SKM-1 (cell line): Measurements from ENCODE around the gene MADD.

Source experiments
- DNase-seq: peaks from one replicate; lab custom pipeline; 2025; ENCODE audit not compliant: unreplicated experiment; lab: John Stamatoyannopoulos, UW

Gene MADD

GRCh38 chr11:47336595-47336994 lies 66.7 kb downstream of the MADD start:
- DNase-seq, result no peak

DNA sequence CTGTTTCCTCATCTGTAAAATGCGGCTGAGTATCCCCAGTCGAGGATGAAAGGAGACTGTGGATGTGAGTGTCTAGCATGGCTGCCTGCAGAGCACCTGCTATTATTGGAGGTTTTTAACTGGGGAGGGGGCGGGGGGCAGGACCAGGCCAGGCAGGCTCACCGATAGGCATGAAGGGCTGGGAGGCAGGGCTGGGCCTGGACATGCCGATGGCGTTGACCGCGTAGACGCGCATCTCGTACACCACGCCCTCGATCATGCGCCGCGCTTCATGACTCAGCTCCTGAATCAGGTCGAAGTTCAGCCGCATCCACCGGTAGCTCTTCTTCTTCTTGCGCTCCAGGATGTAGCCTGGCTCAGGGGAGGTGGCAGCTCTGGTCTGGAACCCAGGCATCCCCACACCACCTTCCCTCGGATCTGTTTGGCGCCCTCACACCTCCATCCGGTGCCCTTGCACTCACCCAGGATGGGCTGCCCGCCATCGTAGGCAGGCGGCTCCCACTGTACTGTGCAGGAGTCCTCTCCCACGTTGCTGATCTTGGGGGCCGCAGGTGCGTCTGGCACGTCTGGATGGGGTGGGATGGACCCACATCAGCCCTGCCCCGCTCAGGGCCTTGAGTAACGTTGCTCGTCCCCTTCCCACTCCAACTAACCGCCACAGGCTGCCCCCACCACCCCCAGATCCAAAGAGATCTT lies 67.4 kb downstream of the MADD start:
- DNase-seq, result no peak

DNA sequence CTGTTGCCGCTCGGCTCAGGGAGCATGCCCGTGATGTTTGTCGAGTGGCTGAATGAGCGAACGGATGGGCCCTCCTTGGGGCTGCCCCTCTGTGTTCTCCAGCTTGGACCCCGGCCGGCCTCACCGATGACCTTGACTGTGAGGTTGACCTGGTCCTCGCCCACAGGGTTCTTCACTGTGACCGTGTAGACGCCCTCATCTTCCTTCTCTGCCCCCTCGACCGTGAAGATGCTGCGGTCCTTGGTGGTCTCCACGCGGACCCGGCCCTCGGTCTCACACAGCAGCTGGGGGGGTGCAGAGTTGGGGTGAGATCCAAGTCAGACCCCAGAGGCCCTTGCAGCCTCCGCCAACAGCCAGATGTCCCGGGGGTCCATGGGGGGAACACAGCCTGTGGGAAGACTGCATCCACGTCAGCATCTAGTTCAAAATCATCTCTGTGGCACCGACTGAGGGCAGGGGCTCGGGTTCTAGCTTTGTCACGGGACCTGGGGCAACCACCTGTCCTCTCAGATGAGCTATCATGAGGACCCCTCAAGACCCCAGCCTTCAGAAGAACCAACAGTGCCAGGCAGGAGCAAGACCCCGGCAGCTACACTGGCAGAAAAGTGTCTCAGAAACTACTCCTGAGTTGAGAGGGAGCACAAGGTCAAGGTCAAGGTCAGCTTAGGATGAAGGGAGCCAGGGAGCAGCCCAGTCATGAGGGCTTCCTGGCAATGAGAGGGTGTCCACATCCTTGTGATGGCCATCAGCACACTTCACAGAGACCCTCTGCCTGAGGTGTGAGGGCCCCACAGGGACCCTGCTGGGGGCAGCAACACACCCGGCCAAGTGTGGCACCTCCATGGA lies 68.7 kb downstream of the MADD start:
- DNase-seq, result no peak

- DNase-seq, result no peak
These were observed 70.1 kb downstream of the MADD start for GRCh38 chr11:47340010-47340409.

DNA sequence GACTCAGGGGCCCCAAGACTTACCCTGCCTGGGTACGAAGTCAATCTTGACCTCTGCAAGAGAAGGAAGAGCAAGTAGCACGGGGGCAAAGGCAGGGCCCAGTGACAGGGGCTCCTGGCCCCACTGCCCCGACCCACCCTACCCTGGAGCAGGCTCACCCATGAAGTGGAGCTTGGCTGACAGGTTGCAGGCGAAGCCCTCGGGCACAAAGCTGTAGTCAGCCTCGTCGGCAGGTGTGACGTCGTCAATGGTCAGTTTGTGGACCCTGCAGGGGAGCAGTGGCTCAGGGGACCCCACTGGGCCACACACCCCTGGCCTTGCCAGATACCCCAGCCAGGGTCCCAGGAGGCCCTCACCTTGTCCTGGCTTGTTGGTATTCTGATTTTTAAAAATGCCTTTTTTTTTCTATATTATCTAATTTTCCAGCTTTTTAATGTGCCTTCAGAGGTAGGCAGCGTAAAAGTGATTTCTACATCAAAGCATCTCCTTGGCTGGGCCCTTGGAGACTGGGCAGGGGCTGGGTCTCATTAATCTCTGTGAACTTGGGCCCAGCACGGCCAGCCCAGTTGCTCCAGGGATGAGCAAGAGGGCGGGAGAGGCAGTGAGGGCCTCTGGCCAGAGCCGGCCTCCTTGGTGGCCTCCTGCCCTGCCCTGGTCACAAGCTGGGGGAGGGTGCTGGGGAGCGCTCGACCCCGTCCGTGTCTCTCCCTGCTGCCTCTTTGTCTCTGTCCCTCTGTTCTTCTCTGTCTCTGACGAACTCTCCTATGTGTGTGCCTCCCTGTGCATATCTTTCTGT lies 71.2 kb downstream of the MADD start:
- DNase-seq, result no peak

DNA sequence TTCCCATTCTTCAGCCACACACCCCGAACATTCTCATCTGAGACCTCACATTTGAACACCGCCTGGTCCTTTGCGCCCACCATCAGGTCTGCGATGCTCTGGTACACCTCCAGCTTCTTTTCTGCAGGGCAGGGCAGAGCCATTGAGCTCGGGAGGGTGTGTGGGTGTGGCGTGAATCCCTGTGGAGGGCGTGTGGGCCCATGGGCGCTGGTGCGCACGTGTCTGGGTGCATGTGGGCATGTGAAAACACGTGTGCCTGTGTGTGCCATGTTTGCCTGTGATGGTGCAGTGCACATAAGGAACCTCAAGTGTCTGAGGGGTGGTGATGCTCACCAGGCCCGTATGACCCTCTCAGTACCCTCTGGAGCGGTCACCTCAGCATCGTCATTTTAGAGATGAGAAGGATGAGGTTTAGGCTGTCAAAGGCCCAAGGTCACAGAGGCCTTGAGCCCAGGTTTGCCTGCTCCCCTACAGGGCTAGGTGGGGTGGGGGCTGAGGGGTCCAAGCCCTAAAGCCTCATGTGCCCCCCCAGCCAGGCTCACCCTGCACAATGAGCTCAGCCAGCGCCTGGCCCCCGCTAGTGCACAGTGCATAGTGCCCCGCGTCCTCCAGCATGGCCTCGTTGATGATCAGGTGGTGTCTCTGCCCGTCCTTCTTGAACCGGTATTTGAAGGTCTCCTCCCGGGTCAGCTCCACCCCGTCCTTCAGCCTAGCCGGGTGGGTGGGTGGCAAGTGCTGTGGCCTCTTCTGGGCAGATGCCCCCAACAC lies 72.3 kb downstream of the MADD start:
- DNase-seq, result no peak

GRCh38 chr11:47342854-47343253 lies 72.9 kb downstream of the MADD start:
- DNase-seq, result no peak

DNA sequence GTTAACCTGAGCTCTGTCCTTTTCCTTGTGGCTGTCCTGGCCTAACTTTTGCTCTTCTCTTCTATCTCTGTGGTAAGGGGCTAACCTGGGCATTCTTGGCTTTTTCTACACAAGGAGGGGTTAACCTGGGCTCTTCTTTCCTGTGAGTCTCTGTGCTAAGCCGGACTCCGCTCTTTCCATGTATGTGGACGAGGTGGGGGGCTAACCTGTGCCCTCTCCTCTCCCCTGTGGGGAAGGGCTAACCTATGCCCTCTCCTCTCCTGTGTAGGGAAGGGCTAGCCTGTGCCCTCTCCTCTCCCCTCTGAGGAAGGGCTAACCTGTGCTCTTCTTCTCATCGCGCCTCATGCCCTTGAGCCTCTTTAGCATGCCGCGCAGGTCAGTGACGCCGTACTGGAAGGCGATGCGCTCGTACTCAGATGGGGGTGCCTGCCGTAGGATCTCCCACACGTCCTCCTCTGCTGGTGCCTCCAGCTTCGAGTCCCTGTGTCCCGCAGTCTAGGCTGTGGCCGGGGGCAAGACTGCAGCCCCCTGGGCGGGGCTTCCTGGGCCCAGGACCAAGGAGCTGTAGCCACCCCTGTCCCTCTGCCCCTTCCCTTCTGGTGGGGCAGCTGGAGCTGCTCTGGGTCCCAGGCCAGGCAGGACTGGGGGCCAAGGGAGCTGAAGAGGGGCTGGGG lies 76.1 kb downstream of the MADD start:
- DNase-seq, result no peak

GRCh38 chr11:47347137-47347536 lies 77.2 kb downstream of the MADD start:
- no peak for DNase-seq

DNA sequence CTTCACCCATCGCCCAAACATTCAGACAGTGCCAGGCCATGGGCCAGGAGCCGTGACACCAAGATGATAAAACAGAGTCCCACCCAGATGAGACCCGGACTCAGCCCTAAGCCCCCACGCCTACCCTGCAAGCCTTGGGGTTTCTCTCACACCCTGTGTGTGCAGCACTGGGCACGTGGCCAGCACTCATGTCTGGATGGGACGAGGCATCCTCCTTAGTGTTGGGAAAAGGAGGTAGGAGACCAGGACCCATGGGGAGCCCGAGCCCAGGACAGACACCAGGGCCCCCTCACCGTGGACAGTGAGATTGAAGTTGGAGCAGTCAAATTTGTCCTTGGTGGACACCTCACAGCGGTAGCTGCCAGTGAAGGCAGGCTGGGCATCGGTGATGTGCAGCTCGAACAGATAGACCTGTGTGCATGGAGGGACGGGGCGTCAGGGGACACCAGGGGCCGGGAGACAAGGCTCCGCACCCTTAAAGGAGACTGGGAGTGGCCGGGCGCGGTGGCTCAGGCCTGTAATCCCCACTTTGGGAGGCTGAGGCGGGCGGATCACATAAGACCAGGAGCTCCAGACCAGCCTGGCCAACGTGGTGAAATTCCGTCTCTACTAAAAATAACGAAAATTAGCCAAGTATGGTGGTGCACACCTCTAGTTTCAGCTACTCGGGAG lies 78.3 kb downstream of the MADD start:
- no peak for DNase-seq

DNA sequence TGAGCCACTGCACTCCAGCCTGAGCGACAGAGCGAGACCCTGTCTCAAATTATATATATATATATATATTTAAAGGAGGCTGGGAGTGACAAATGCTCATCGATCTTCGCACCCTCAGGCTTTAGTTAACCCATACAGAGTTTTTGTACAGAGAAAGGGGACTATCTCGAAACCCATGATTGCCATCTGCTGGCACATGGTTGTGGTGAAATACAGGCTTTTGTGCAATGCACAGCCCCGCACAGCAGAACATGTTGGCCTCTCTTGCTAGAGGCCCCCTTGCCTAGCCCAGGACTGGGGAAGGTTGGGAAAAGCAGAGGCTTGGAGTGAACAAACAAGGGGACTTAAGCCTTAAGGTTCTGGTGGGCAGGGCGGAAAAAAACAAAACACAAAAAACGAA lies 78.9 kb downstream of the MADD start:
- DNase-seq, result peak; percentile 41

GRCh38 chr11:47349521-47350095 lies 79.7 kb downstream of the MADD start:
- DNase-seq, result no peak

GRCh38 chr11:47350315-47350714 lies 80.4 kb downstream of the MADD start:
- no peak for DNase-seq

DNA sequence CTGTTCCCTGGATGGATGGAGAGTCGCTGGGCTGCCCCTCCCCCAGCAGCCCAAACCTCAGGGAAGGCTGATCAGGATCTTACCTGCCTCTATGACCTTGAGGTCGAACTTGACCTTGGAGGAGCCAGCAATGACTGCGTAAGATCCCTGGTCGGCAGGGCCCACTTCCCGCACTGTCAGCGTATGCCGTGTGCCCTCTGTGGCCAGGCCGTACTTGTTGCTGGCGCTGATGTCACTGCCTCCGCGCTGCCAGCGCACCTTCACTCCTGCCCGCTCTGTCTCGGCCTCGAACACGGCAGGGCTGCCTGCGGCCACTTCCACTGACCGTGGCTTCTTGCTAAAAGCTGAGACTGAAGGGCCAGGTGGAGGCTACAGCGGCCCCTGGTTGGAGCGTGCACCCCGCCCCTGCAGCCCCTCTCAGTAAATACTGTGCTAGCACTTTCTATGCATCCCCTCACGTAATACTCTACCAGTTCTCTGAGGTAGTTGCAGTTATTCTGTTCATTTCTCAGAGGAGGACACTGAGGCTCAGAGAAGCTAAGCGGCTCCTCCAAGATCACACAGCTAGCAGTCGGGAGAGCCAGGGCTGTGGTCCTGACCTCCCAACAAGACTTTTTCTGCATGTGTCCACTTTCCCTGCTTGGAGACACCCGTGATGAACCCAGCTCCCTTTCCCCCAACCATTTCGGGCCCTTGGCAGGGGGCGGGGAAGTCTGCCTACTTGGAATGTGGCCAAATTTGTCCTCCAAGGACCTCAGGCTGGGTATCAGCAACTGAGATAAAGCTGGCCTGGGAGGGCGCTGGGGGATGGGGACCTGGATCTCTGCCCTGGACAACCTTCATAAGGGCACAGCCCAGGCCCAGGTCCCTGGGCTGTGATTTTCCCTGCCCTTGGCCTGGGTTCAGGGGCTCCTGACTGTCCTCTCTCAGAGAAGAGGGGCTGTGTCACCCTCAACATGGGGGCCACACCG lies 81.5 kb downstream of the MADD start:
- no peak for DNase-seq

GRCh38 chr11:47352556-47352955 lies 82.6 kb downstream of the MADD start, which contains the start of gene MYBPC3:
MYBPC3 (minus strand) TSS chr11:47352702; CDS start chr11:47352647, 55 bp downstream.
- no peak for DNase-seq

- no peak for DNase-seq
These were observed 84.2 kb downstream of the MADD start for GRCh38 chr11:47353978-47354774.

DNA sequence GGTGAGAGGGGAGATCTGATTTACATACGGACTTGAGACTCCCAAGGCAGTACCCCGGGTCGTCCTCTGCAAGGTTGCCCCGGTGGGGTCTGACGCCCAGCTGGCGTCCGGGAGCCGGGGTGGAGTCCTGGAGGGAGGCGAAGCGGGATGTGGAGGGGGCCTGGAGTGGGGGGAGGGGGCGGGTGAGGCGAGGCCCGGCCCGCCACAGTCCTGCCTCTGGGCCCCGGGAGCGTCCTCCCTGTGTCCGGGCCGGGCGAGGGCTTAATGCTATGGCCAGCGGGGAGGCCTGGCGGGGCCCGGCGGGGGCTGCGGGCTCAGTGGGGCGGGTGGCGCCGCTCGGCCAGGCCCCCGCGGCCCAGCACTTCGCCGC lies 85.0 kb downstream of the MADD start:
- no peak for DNase-seq
